HG03575 (cell line): ENCODE results near the gene PKHD1.

Experiments
- ATAC-seq: cut with Tn5 transposase; IDR thresholded peaks from one replicate; pipeline ENCODE4 v1.9.1; 2021; ENCODE audit not compliant: unreplicated experiment, insufficient number of reproducible peaks, low FRiP score; ENCODE audit errors: extremely low read depth

PKHD1 gene

GRCh38 chr6:51775942-51776860, 311.2 kb downstream of the PKHD1 start:
- ATAC-seq = no peak

GRCh38 chr6:51768087-51768486, 319.3 kb downstream of the PKHD1 start:
- ATAC-seq = no peak

GRCh38 chr6:51765230-51765629, 322.2 kb downstream of the PKHD1 start:
- ATAC-seq = no peak

- ATAC-seq = no peak
Observed at GRCh38 chr6:51753635-51754034, 333.8 kb downstream of the PKHD1 start.

- no peak for ATAC-seq
Observed at GRCh38 chr6:51743999-51744398, 343.4 kb downstream of the PKHD1 start.

GRCh38 chr6:51740658-51741057, 346.8 kb downstream of the PKHD1 start:
- ATAC-seq = no peak

GRCh38 chr6:51738614-51739013, 348.8 kb downstream of the PKHD1 start:
- no peak for ATAC-seq

DNA sequence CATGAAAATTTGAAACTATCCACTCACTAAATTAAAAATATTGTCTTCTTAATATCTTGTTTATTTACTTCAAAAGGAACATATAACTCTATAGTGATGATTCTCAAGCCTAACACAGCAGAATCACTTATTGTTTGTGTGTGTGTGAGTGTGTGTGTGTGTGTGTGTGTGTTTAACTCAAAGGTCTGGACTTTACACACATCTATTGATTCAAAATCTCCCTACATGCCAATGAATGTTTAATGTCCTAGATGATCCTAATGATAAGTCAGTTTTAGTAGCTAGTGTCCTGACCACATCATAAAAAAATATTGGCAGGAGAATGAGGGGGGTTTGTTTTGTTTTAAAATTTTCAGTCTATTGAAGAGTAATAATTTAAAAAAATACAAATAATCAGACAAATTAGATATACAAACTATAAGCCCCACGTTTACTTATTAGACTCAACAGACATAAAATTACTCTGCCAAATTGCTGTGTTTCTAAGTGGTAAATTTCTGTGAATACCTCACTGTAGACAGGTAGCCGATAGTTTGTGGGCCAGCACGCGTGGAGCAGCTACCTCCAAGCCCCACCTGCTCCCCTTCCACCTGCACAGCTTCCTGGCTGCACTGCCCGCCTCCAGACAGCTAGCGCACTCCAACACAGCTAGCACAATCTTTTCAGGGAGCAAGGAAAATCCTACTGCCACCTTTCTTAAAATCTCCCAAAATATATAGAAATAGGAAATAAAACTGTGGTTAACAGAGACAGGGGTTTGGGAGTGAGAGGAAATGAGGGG, 349.6 kb downstream of the PKHD1 start:
- ATAC-seq = no peak

- ATAC-seq = no peak
Observed at GRCh38 chr6:51725155-51725554, 362.3 kb downstream of the PKHD1 start.

DNA sequence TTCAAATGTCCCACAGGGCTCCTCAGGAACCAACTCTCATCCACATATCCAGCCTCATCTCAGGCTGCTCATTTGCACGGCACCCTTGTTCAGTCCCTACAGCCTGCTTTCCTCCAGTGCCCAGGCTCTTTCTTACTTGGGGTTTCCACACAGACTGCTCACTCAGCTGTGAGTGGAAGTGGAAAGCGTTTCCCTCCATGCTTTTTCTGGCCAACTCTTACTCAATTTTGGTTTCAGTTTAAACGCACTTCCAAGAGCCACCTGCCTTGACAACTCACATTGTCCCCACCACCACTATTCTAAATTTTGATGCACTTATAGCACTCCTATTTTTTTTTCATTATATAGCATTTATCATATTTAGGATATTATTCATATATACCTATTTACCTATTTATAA, 367.1 kb downstream of the PKHD1 start:
- no peak for ATAC-seq

DNA sequence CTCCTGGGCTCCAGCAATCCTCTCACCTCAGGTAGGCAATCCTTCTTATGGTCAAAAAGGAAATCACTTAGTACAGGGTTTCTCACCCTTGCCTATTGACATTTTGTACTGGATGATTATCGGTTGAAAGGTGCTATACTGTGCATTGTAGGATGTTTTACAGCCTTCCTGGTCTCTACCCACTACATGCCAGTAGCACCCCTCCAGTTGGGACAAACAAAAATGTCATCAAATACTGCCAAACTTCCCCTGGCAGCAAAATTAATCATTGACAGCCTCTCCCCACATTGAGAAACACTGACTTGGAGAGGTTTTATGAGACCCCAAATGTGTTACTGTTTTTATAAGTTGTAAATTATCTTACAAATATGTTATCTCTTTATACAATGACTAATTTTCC, 368.1 kb downstream of the PKHD1 start:
- no peak for ATAC-seq

- ATAC-seq = no peak
Observed at GRCh38 chr6:51718533-51718932, 368.9 kb downstream of the PKHD1 start.

DNA sequence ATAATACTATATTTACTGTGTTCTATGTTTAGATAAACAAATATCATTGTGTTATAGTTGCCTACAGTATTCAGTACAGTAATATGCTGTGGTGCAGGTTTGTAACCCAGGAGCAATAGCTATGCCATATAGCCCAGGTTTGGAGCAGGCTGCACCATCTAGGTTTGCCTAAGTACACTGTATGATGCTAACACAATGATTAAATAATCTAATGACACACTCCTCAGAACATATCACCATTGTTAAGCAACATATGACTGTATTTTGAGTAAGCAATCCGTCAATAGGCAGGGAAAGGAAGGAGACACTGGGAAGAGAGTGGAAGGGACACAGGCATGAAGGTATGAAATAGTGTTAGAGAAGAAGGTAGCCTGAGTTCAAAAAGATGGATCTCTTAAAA, 369.9 kb downstream of the PKHD1 start:
- no peak for ATAC-seq

GRCh38 chr6:51711876-51712275, 375.5 kb downstream of the PKHD1 start:
- no peak for ATAC-seq

GRCh38 chr6:51706086-51706485, 381.3 kb downstream of the PKHD1 start:
- ATAC-seq = no peak

DNA sequence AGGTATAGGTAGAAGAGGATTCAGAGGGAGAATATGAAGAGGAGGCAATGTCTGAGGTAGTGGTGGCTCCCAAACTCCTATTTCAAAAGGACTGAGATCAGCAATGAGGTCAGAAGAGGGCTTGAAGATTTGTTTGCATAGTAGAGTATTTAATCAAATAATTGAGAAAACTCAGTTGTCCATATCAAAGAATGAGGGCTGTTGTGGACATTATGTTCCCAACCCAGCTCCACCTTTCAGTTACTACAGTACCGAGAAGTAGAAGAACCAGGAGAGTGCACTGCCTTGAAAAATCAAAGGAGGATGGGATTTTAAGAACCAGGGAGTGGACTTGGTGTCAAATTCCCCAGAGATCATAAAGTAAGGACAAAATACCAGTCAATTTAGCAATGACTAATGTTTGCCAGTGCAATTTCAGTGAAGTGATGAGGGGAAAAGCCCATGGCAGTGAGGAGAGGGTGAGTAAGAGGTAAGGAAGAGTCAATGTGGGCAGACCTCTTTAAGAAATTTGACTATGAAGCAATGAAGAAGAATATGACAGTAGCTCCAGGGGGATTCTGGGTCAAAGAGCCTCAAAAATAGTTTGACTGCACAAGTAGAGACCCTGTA, 382.4 kb downstream of the PKHD1 start:
- no peak for ATAC-seq

DNA sequence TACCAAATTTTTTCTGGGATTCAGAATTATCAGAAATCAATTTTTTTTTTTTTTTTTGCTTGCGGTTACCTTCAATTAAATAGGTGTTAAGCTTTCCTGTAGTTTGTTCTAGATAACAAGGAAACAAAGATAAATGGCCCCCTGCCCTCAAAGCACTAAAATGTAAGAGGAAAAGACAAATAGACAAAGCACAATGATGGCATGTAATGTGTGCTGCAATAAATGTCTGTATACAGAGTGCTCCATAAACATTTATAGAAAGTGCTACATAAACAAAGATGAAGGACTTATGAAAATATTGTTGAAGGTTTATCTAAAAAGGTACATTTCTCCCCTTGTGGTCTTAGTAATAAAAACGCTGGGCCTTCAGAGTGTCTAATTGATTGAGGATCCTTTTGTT, 384.6 kb downstream of the PKHD1 start:
- no peak for ATAC-seq

DNA sequence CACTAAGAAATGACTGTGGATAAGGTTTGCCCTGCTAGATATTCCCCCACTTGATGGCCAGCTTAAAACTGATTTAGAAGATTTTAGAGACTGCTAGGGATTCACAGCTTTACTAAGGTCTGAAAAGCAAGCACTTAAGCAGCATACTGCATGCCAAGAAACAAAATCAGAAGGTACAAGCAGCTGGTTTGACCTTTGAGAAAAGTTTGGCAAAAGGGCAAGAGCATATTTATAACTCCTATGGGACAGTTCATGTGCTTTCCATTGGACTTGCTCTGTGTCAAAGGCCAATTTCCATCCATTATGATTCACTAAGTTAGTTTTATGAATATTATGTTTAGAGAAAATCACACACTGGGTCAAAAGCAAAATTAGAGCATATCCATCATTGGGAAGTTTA, 402.8 kb downstream of the PKHD1 start:
- ATAC-seq = no peak

- no peak for ATAC-seq
Observed at GRCh38 chr6:51684038-51684437, 403.4 kb downstream of the PKHD1 start.
